Activated CD4-positive, alpha-beta memory T cell treated with anti-CD3 and anti-CD28 coated beads, Interleukin-2, amount 10 ng/mL, durations not matched to agents 7 days and 5 days (primary cell): Measurements from ENCODE around the gene RGS13. TPM values are rescaled to one million over a fixed set of nuclear protein-coding genes. Genes with fewer than 3 reads are reported as not detected.

ENCODE experiments used
- CTCF ChIA-PET: fragments of 350-600 bp; sonication (Branson Sonifier 250); formaldehyde crosslinking; loops from one replicate; lab custom pipeline; 2021; ENCODE audit warnings: antibody characterized with exemption, inconsistent platforms; lab: Charles Lee
- POLR2A ChIA-PET: fragments of 350-600 bp; sonication (Branson Sonifier 250); formaldehyde crosslinking; loops from one replicate; lab custom pipeline; 2021; ENCODE audit warnings: antibody characterized with exemption; lab: Charles Lee
- DNase-seq: peaks from one replicate; pipeline ENCODE4 v3.0.0-alpha.2; 2020
- H3K27ac Mint-ChIP-seq: one replicate; pipeline ENCODE4 v1.8.0; 2021; ENCODE audit warnings: mild to moderate bottlenecking, mixed read lengths
- H3K27me3 Mint-ChIP-seq: one replicate; pipeline ENCODE4 v1.8.0; 2021; ENCODE audit warnings: mixed read lengths
- H3K36me3 Mint-ChIP-seq: one replicate; pipeline ENCODE4 v1.8.0; 2021; ENCODE audit warnings: low read depth, mixed read lengths
- H3K4me1 Mint-ChIP-seq: one replicate; pipeline ENCODE4 v1.8.0; 2021; ENCODE audit warnings: mixed read lengths
- H3K4me3 Mint-ChIP-seq: one replicate; pipeline ENCODE4 v1.8.0; 2021; ENCODE audit warnings: mild to moderate bottlenecking, mixed read lengths
- H3K9me3 Mint-ChIP-seq: one replicate; pipeline ENCODE4 v1.8.0; 2021; ENCODE audit warnings: mixed read lengths
- total RNA-seq, 2 experiments: library from RNA; stranded (reverse); gene quantifications; one replicate each; pipeline ENCODE4 v1.2.3, GENCODE V29; 2021

RGS13 gene
- total RNA-seq, 2 experiments from 2014 or later, result not detected

DNA sequence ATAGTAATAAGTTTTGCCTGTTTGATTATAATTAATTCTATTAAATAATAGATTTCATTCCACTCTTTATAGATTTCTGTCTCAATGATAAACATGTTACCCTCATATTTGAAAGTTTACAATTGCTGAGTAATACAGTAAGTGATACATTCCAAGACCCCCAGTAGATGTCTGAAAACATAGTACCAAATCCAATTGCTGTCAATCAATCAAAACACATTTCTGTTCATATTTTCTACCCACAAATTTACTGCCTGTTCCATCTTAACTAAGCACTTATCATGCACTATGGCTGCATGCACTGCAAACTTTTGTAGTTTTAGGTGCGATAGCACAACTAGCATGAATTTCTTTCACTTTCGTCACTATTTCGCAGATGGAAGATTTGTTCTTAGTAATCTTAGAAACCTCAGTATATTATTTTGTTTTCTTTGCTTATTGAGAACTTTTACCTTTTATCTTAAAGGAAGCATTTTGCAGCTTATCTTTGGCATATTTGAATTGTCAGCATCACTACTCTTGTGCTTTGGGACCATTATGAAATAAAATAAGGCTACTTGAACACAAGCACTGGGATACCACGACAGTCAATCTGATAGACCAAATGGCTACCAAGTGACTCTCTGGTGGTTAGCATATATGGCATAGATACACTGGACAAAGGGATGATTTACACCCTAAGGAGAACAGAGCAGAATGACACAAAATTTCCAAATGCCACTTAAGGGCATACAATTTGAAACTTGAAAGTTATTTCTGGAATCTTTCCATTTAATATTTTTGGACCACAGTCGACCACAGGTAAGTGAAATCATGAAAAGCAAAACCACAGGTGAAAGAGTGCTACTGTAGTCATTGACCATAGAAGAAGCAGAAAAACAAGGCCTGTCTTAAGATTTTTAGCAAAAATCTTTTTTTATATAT, 67.6 kb downstream of the RGS13 start:
- Mint-ChIP-seq H3K27ac (peak overlapping the region; percentile 7), H3K4me1 (peaks cover 21% of the 10 kb centered on the region), H3K9me3 (no peaks in the 10 kb centered on the region), H3K27me3 (peaks cover 2% of the 10 kb centered on the region), H3K36me3 (no peaks in the 10 kb centered on the region), H3K4me3 (peak overlapping the region; percentile 10)
- POLR2A ChIA-PET, result no interaction called here
- CTCF ChIA-PET, result no interaction called here
- DNase-seq, result no peak

DNA sequence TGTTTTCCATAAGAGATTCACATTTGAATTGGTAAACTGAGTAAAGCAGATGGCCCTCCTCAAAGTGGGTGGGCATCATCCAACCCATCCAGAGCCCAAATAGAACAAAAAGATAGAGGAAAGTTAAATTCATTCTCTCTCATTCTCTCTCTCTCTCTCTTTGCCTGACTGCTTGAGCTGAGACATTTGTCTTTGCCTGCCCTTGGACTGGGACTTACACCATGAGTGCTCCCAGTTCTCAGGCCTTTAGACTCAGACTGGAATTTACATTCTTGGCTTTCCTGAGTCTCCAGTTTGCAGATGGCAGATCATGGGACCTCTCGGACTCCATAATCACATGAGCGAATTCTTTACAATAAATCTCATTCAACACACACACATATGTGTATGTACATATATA, 69.6 kb downstream of the RGS13 start:
- Mint-ChIP-seq H3K36me3 (no peaks in the 10 kb centered on the region), H3K9me3 (no peaks in the 10 kb centered on the region), H3K27ac (no peak overlapping the region), H3K4me3 (no peak overlapping the region), H3K27me3 (peaks cover 2% of the 10 kb centered on the region), H3K4me1 (peaks cover 21% of the 10 kb centered on the region)
- ChIA-PET CTCF (no interaction called here), POLR2A (no interaction called here)
- DNase-seq, result no peak

DNA sequence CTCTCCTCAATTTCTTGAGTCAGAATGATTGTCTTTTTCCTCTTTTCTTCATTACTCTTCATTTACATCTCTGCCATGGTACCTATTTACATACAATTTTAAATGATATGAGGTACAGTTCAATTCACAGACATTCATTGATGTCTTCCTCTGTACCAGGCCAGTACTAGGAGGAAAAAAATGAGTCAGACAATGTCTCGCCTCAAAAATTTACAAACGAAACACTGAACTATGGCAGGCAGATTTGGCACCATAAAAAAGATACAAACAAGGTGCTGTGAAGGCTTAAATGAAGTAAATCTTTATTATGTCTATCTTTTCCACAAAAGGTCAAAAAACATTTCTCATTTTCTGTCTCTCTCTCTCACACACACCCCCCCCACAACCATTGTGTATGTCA, 71.0 kb downstream of the RGS13 start:
- ChIA-PET POLR2A (no interaction called here), CTCF (no interaction called here)
- Mint-ChIP-seq H3K27me3 (peaks cover 2% of the 10 kb centered on the region), H3K4me3 (no peak overlapping the region), H3K27ac (no peak overlapping the region), H3K4me1 (peaks cover 15% of the 10 kb centered on the region), H3K9me3 (no peaks in the 10 kb centered on the region), H3K36me3 (no peaks in the 10 kb centered on the region)
- no peak for DNase-seq

- CTCF ChIA-PET, result no interaction called here
- no peaks in the 10 kb centered on the region for H3K36me3 Mint-ChIP-seq
- peaks cover 11% of the 10 kb centered on the region for H3K4me1 Mint-ChIP-seq
- DNase-seq, result no peak
- H3K27me3 Mint-ChIP-seq, result peaks cover 2% of the 10 kb centered on the region
- H3K27ac Mint-ChIP-seq, result no peak overlapping the region
- POLR2A ChIA-PET, result no interaction called here
- H3K9me3 Mint-ChIP-seq, result no peaks in the 10 kb centered on the region
- H3K4me3 Mint-ChIP-seq, result no peak overlapping the region
Measured at GRCh38 chr1:192707978-192708547, 72.1 kb downstream of the RGS13 start.

- CTCF ChIA-PET, result no interaction called here
- no peak for DNase-seq
- no peaks in the 10 kb centered on the region for H3K4me1 Mint-ChIP-seq
- H3K27me3 Mint-ChIP-seq, result peaks cover 4% of the 10 kb centered on the region
- H3K27ac Mint-ChIP-seq, result no peak overlapping the region
- H3K4me3 Mint-ChIP-seq, result no peak overlapping the region
- no peaks in the 10 kb centered on the region for H3K36me3 Mint-ChIP-seq
- H3K9me3 Mint-ChIP-seq, result no peaks in the 10 kb centered on the region
- POLR2A ChIA-PET, result no interaction called here
Measured at GRCh38 chr1:192709544-192709943, 73.6 kb downstream of the RGS13 start.

Other genes starting within 250 kb of the RGS13 start
- 10 to 100 TPM; 67.3 to 69.2 TPM for gene RGS1, start 60.4 kb upstream of the RGS13 start, total RNA-seq
- gene RGS2, start 172.9 kb downstream of the RGS13 start, total RNA-seq, result 1 to 10 TPM; 8.0 to 8.2 TPM